22Rv1 (cell line): Measurements from ENCODE around the gene APOBEC3C.
"Not testable (repeated sequence)": the region's sequence is repeated elsewhere in the genome, so short reads cannot be mapped to it uniquely, and the experiment has no call there.

Experiments
- CTCF ChIP-seq: fragments of 450-650 bp; IDR thresholded peaks from 2 replicates; pipeline ENCODE4 v1.5.1; 2017; ENCODE audit warnings: mild to moderate bottlenecking
- ZFX ChIP-seq: fragments of 450-650 bp; IDR thresholded peaks from 2 replicates; pipeline ENCODE4 v1.6.1; 2017; ENCODE audit warnings: antibody characterized with exemption, borderline replicate concordance

- TF ChIP-seq ZFX, CTCF: not testable (repeated sequence)
These were observed 35.4 kb downstream of the APOBEC3C start for GRCh38 chr22:39049486-39049885.
